ENCODE measurements around the gene TUBGCP3.
A peak's percentile ranks its signal among the peaks of the same experiment; 100 is the strongest.

The TUBGCP3 gene

DNA sequence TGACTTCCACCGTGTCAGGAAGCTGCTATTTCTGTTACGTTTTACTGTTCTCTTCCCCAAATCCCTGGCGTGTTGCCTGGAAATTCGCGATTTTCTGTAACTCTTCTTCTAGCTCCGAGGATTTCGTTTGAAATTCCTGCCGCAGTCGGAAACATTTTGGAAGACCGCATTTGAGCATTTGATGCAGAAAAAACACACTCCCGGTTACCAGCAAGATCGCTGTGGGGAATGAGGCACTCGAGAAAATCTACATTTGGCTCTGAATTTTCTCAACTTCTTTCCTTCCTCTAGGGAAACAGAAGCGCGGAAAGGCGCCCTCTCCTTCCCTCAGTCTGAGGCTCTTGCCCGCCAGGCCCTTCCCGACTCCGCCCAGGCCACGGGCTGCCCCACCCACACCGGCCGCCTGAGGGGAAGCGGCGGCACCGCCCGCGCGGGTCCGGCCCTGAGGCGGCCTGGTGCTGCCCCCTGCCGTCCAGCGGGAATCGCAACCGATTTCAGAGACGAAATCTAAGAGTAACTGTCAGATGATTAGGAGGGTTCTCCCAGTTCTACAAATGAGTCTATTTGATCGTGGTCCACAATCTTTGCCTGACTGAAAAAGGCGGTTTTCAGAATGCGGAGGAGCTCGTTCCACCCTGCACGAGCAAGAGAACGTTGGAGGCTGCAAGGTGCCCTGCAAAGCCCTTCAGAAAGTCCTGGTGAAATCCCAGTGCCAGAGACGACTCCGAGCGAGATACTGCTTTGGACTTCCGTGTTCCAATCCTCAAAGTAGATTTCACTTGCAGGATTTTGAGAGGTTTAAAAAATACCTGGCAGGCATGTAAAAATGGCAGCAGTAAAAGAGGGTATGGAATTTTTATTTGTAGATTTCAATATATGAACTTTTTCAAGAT is 18.4 kb upstream of the TUBGCP3 start:
- Histone ChIP-seq H3K4me3 (ENCODE audit: low read length) (peak overlapping the region; percentile 28), H3K36me3 (ENCODE audit: control insufficient read depth, insufficient read depth, low read length) (no peaks in the 10 kb centered on the region), H3K9ac (ENCODE audit: low read length) (peak overlapping the region; percentile 61)

GRCh38 chr13:112605531-112605990 is 17.6 kb upstream of the TUBGCP3 start:
- H3K36me3 ChIP-seq (ENCODE audit: control insufficient read depth, insufficient read depth, low read length) = no peaks in the 10 kb centered on the region
- H3K9me3 ChIP-seq (ENCODE audit: control insufficient read depth, low read length) = no peaks in the 10 kb centered on the region
- H3K27me3 ChIP-seq (ENCODE audit: control insufficient read depth, insufficient read depth, low read length) = no peaks in the 10 kb centered on the region
- no peak overlapping the region for H3K4me3 ChIP-seq (ENCODE audit: low read length)
- H3K9ac ChIP-seq (ENCODE audit: low read length) = peak overlapping the region; percentile 61
- no peaks in the 10 kb centered on the region for H3K4me1 ChIP-seq (ENCODE audit: control insufficient read depth, insufficient read depth, low read length)

More for the DNA sequence above, 18.4 kb upstream of the TUBGCP3 start:
- Histone ChIP-seq H3K9me3 (ENCODE audit: control insufficient read depth, low read length) (no peaks in the 10 kb centered on the region), H3K27me3 (ENCODE audit: control insufficient read depth, insufficient read depth, low read length) (no peaks in the 10 kb centered on the region), H3K4me1 (ENCODE audit: control insufficient read depth, insufficient read depth, low read length) (no peaks in the 10 kb centered on the region)

DNA sequence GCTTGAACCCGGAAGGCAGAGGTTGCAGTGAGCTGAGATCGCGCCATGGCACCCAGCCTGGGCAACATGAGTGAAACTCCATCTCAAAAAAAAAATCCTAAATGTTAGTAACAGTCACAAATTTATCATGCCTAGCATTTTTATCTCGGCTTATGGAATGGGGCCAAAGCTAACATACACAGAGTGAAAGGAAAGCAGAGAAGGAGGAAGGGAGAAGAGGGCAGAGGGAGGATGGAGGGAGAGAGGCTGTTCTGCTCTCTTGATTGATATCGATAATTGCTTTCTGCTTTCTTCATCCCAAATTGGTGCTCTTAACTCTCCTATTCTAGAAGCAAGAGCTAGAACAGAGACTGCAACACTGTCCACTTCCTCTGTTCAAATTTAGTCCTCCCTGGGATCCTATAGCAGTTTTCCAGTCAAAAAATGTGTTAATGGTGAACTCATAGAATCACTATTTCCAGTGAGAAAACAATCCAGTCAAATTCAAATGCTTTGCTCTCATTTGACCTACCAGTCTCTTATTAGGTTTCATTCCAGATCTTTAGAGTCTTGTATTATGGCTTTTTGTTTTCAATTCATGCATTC is 15.8 kb upstream of the TUBGCP3 start:
- H3K27me3 ChIP-seq (ENCODE audit: control insufficient read depth, insufficient read depth, low read length) = no peaks in the 10 kb centered on the region
- no peak overlapping the region for H3K9ac ChIP-seq (ENCODE audit: low read length)
- H3K4me3 ChIP-seq (ENCODE audit: low read length) = no peak overlapping the region
- H3K9me3 ChIP-seq (ENCODE audit: control insufficient read depth, low read length) = no peaks in the 10 kb centered on the region
- no peaks in the 10 kb centered on the region for H3K36me3 ChIP-seq (ENCODE audit: control insufficient read depth, insufficient read depth, low read length)
- H3K4me1 ChIP-seq (ENCODE audit: control insufficient read depth, insufficient read depth, low read length) = no peaks in the 10 kb centered on the region

GRCh38 chr13:112602189-112602588 is 14.2 kb upstream of the TUBGCP3 start:
- Histone ChIP-seq H3K9ac (ENCODE audit: low read length) (no peak overlapping the region), H3K27me3 (ENCODE audit: control insufficient read depth, insufficient read depth, low read length) (no peaks in the 10 kb centered on the region), H3K36me3 (ENCODE audit: control insufficient read depth, insufficient read depth, low read length) (no peaks in the 10 kb centered on the region), H3K4me1 (ENCODE audit: control insufficient read depth, insufficient read depth, low read length) (no peaks in the 10 kb centered on the region), H3K4me3 (ENCODE audit: low read length) (no peak overlapping the region), H3K9me3 (ENCODE audit: control insufficient read depth, low read length) (no peaks in the 10 kb centered on the region)

GRCh38 chr13:112601371-112601770 is 13.4 kb upstream of the TUBGCP3 start:
- H3K36me3 ChIP-seq (ENCODE audit: control insufficient read depth, insufficient read depth, low read length) = no peaks in the 10 kb centered on the region
- no peak overlapping the region for H3K9ac ChIP-seq (ENCODE audit: low read length)

DNA sequence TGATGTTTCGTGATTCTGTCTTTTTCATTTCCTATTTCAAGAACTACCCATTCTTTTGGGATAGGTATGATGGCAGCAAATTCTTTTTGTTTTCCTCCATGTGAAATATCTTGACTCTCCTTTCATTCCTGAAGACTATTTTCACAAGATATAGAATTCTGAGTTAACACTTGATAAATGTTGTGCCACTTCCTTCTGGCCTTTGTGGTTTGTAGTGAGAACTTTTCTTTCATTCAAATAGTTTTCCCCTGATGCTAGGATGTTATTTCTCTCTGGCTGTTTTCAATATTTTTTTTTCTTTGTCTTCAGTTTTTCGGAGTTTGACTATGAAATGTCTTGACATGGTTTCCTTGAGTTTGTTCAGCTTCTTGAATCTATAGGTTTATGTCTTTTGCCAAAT is 8.3 kb upstream of the TUBGCP3 start:
- H3K4me1 ChIP-seq (ENCODE audit: control insufficient read depth, insufficient read depth, low read length) = no peaks in the 10 kb centered on the region
- no peak overlapping the region for H3K4me3 ChIP-seq (ENCODE audit: low read length)
- H3K27me3 ChIP-seq (ENCODE audit: control insufficient read depth, insufficient read depth, low read length) = no peaks in the 10 kb centered on the region
- H3K36me3 ChIP-seq (ENCODE audit: control insufficient read depth, insufficient read depth, low read length) = no peaks in the 10 kb centered on the region
- no peaks in the 10 kb centered on the region for H3K9me3 ChIP-seq (ENCODE audit: control insufficient read depth, low read length)
- H3K9ac ChIP-seq (ENCODE audit: low read length) = no peak overlapping the region

More at GRCh38 chr13:112601371-112601770, 13.4 kb upstream of the TUBGCP3 start:
- Histone ChIP-seq H3K4me3 (ENCODE audit: low read length) (no peak overlapping the region), H3K9me3 (ENCODE audit: control insufficient read depth, low read length) (no peaks in the 10 kb centered on the region), H3K4me1 (ENCODE audit: control insufficient read depth, insufficient read depth, low read length) (no peaks in the 10 kb centered on the region), H3K27me3 (ENCODE audit: control insufficient read depth, insufficient read depth, low read length) (no peaks in the 10 kb centered on the region)

GRCh38 chr13:112592647-112593046 is 4.7 kb upstream of the TUBGCP3 start:
- H3K4me3 ChIP-seq (ENCODE audit: low read length) = no peak overlapping the region
- no peaks in the 10 kb centered on the region for H3K36me3 ChIP-seq (ENCODE audit: control insufficient read depth, insufficient read depth, low read length)
- no peak overlapping the region for H3K9ac ChIP-seq (ENCODE audit: low read length)
- no peaks in the 10 kb centered on the region for H3K9me3 ChIP-seq (ENCODE audit: control insufficient read depth, low read length)
- H3K27me3 ChIP-seq (ENCODE audit: control insufficient read depth, insufficient read depth, low read length) = no peaks in the 10 kb centered on the region
- H3K4me1 ChIP-seq (ENCODE audit: control insufficient read depth, insufficient read depth, low read length) = peaks cover 16% of the 10 kb centered on the region

DNA sequence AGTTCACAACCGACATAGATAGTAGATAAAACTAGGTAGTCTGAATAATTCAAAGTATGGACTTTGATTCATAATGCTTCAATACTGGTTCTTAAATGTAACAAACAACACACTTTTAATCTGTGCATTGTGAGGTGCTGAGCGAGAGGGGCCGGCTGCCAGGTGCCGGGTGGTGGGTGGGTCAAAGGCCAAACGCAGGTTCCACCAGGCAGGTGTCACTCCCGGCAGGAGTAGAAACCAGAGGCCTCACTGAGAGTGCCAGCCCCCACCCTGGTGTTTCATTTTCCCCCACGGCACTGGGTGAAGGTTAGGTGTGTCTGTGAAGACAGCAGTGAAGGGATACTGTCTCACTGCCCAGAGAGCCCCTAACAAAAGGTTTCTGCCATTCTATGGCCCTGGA is 4.2 kb upstream of the TUBGCP3 start:
- H3K9me3 ChIP-seq (ENCODE audit: control insufficient read depth, low read length) = no peaks in the 10 kb centered on the region

GRCh38 chr13:112588490-112589297 is 741 bp upstream of the TUBGCP3 start:
- H3K9ac ChIP-seq (ENCODE audit: low read length) = peak overlapping the region; percentile 88
- no peaks in the 10 kb centered on the region for H3K36me3 ChIP-seq (ENCODE audit: control insufficient read depth, insufficient read depth, low read length)
- H3K9me3 ChIP-seq (ENCODE audit: control insufficient read depth, low read length) = no peaks in the 10 kb centered on the region
- H3K4me1 ChIP-seq (ENCODE audit: control insufficient read depth, insufficient read depth, low read length) = peaks cover 23% of the 10 kb centered on the region
- peak overlapping the region; percentile 28 for H3K4me3 ChIP-seq (ENCODE audit: low read length)
- H3K27me3 ChIP-seq (ENCODE audit: control insufficient read depth, insufficient read depth, low read length) = no peaks in the 10 kb centered on the region

More for the DNA sequence above, 4.2 kb upstream of the TUBGCP3 start:
- H3K4me3 ChIP-seq (ENCODE audit: low read length) = no peak overlapping the region
- no peaks in the 10 kb centered on the region for H3K36me3 ChIP-seq (ENCODE audit: control insufficient read depth, insufficient read depth, low read length)
- no peak overlapping the region for H3K9ac ChIP-seq (ENCODE audit: low read length)
- H3K4me1 ChIP-seq (ENCODE audit: control insufficient read depth, insufficient read depth, low read length) = peaks cover 16% of the 10 kb centered on the region
- H3K27me3 ChIP-seq (ENCODE audit: control insufficient read depth, insufficient read depth, low read length) = no peaks in the 10 kb centered on the region

DNA sequence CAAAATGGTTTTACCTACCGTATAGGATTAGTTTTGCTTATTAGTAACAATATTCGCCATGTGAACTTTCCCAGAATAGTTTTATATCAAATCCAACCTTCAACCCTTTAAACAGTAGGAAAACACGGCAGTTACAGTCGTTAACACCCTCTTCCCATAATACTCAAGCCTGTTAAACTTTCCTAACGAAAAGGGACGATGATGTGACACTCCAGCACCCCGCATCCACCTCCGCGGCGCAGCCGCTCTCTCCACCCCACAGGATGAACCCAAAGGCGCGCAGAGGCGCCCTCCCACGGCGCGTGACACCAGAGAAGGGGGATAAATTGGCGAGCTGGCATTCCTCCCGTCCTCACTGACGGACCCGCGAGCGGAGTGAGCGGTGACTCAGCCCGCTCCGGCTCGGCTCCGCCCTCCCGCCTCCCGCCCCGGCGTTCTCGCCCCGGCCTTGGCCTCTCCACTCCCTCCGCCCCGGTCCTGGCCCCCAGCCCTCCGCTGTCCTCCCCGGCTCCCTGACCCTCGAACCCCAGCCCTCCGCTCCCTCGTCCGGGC is 665 bp downstream of the TUBGCP3 start:
- Histone ChIP-seq H3K9me3 (ENCODE audit: control insufficient read depth, low read length) (no peaks in the 10 kb centered on the region), H3K36me3 (ENCODE audit: control insufficient read depth, insufficient read depth, low read length) (no peaks in the 10 kb centered on the region), H3K4me3 (ENCODE audit: low read length) (peak overlapping the region; percentile 28), H3K4me1 (ENCODE audit: control insufficient read depth, insufficient read depth, low read length) (peaks cover 23% of the 10 kb centered on the region), H3K27me3 (ENCODE audit: control insufficient read depth, insufficient read depth, low read length) (no peaks in the 10 kb centered on the region), H3K9ac (ENCODE audit: low read length) (peak overlapping the region; percentile 88)

- Histone ChIP-seq H3K36me3 (ENCODE audit: control insufficient read depth, insufficient read depth, low read length) (no peaks in the 10 kb centered on the region), H3K4me1 (ENCODE audit: control insufficient read depth, insufficient read depth, low read length) (peaks cover 23% of the 10 kb centered on the region), H3K27me3 (ENCODE audit: control insufficient read depth, insufficient read depth, low read length) (no peaks in the 10 kb centered on the region), H3K9me3 (ENCODE audit: control insufficient read depth, low read length) (no peaks in the 10 kb centered on the region), H3K4me3 (ENCODE audit: low read length) (no peak overlapping the region), H3K9ac (ENCODE audit: low read length) (peak overlapping the region; percentile 88)
Measured at GRCh38 chr13:112586334-112586960, 1.5 kb downstream of the TUBGCP3 start.
